NOMO-1 treated with dmso at 0.1 percent for 144 hours (cell line): Measurements from ENCODE around the gene SLCO2B1.

Source experiments
- DNase-seq: peaks from one replicate; lab custom pipeline; 2025; ENCODE audit not compliant: unreplicated experiment; lab: John Stamatoyannopoulos, UW

The SLCO2B1 gene

DNA sequence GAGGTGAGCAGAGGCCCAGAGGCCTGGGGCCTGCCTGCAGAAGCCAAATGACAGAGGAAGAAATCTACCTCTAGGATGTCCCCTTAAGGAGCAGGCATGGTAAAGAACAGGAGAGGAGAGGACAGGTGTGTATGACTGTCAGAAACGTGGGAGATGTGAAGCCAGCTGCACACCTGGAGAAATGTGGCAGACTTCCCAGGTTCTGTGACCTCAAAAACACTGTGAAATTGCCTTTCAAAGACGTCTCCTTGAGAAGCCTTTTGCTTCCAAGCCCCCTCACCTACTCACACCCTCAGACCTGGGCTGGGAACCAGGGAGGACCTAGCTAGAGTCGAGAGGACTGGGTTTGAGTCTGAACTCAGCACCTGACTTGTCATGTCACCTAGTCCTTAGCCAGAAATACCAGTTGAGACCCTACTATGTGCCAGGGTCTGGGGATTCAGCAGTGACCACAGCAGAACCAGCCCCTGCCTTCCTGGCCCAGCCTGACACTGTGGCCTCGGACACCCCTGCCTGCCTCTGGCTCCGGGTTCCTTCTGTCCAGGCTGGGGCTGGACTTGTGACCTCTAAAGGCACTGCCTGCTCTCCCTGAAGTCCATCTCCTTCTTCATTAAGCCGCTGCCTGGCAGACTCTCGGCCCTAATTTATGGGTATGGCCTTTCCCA, 95.2 kb downstream of the SLCO2B1 start:
- DNase-seq = no peak

- no peak for DNase-seq
Observed at GRCh38 chr11:75246671-75247350, 95.9 kb downstream of the SLCO2B1 start.

- DNase-seq = no peak
Observed at GRCh38 chr11:75248924-75249256, 98.0 kb downstream of the SLCO2B1 start.

GRCh38 chr11:75249704-75250103, 98.8 kb downstream of the SLCO2B1 start:
- DNase-seq = no peak

GRCh38 chr11:75254326-75254725, 103.4 kb downstream of the SLCO2B1 start:
- DNase-seq = no peak
